ENCODE data around the gene SELPLG. TPM values are rescaled to one million over a fixed set of nuclear protein-coding genes. Genes with fewer than 3 reads are reported as not detected.

Gene SELPLG
- total RNA-seq, 1 donor from 2014 or later, result 0.34 TPM

GRCh38 chr12:108596854-108597558 lies 36.7 kb downstream of the SELPLG start:
- TF ChIP-seq CTCF (IDR thresholded peaks at IDR 0.05; ENCODE audit: partially characterized antibody, unreplicated experiment), result no peak
- Mint-ChIP-seq H3K27me3 (ENCODE audit: unreplicated experiment) (peaks cover 4% of the 10 kb centered on the region), H3K9me3 (ENCODE audit: unreplicated experiment) (peaks cover 2% of the 10 kb centered on the region), H3K27ac (ENCODE audit: unreplicated experiment) (no peak overlapping the region), H3K36me3 (ENCODE audit: unreplicated experiment) (no peaks in the 10 kb centered on the region), H3K4me3 (ENCODE audit: unreplicated experiment) (no peak overlapping the region), H3K4me1 (ENCODE audit: low read depth, unreplicated experiment) (peaks cover 4% of the 10 kb centered on the region)
- peak; percentile 12 for DNase-seq

GRCh38 chr12:108595711-108596647 lies 37.7 kb downstream of the SELPLG start:
- Mint-ChIP-seq H3K9me3 (ENCODE audit: unreplicated experiment) (peaks cover 2% of the 10 kb centered on the region), H3K27ac (ENCODE audit: unreplicated experiment) (no peak overlapping the region), H3K36me3 (ENCODE audit: unreplicated experiment) (no peaks in the 10 kb centered on the region), H3K4me1 (ENCODE audit: low read depth, unreplicated experiment) (peaks cover 4% of the 10 kb centered on the region), H3K4me3 (ENCODE audit: unreplicated experiment) (no peak overlapping the region), H3K27me3 (ENCODE audit: unreplicated experiment) (peaks cover 2% of the 10 kb centered on the region)
- DNase-seq, result peak; percentile 9
- no peak for TF ChIP-seq CTCF (IDR thresholded peaks at IDR 0.05; ENCODE audit: partially characterized antibody, unreplicated experiment)

- H3K27ac Mint-ChIP-seq (ENCODE audit: unreplicated experiment), result no peak overlapping the region
- no peak for TF ChIP-seq CTCF (IDR thresholded peaks at IDR 0.05; ENCODE audit: partially characterized antibody, unreplicated experiment)
- no peak for DNase-seq
- peaks cover 4% of the 10 kb centered on the region for H3K4me1 Mint-ChIP-seq (ENCODE audit: low read depth, unreplicated experiment)
- no peaks in the 10 kb centered on the region for H3K36me3 Mint-ChIP-seq (ENCODE audit: unreplicated experiment)
- H3K27me3 Mint-ChIP-seq (ENCODE audit: unreplicated experiment), result peaks cover 2% of the 10 kb centered on the region
- peaks cover 2% of the 10 kb centered on the region for H3K9me3 Mint-ChIP-seq (ENCODE audit: unreplicated experiment)
- H3K4me3 Mint-ChIP-seq (ENCODE audit: unreplicated experiment), result no peak overlapping the region
Measured at GRCh38 chr12:108594960-108595710, 38.6 kb downstream of the SELPLG start.

- Mint-ChIP-seq H3K9me3 (ENCODE audit: unreplicated experiment) (peaks cover 2% of the 10 kb centered on the region), H3K36me3 (ENCODE audit: unreplicated experiment) (no peaks in the 10 kb centered on the region), H3K27me3 (ENCODE audit: unreplicated experiment) (peaks cover 4% of the 10 kb centered on the region), H3K4me3 (ENCODE audit: unreplicated experiment) (no peak overlapping the region), H3K4me1 (ENCODE audit: low read depth, unreplicated experiment) (peaks cover 4% of the 10 kb centered on the region), H3K27ac (ENCODE audit: unreplicated experiment) (no peak overlapping the region)
- TF ChIP-seq CTCF (IDR thresholded peaks at IDR 0.05; ENCODE audit: partially characterized antibody, unreplicated experiment), result no peak
- no peak for DNase-seq
Measured at GRCh38 chr12:108594323-108594903, 39.3 kb downstream of the SELPLG start.
